GM21526 (cell line): ENCODE data around the gene ABCC5.
A peak's percentile ranks its signal among the peaks of the same experiment; 100 is the strongest.
"Not testable (repeated sequence)": the region's sequence is repeated elsewhere in the genome, so short reads cannot be mapped to it uniquely, and the experiment has no call there.

Source experiments
- ATAC-seq: cut with Tn5 transposase; IDR thresholded peaks from one replicate; pipeline ENCODE4 v1.9.1; 2021; ENCODE audit warnings: moderate library complexity; ENCODE audit not compliant: unreplicated experiment, low FRiP score

ABCC5 gene

DNA sequence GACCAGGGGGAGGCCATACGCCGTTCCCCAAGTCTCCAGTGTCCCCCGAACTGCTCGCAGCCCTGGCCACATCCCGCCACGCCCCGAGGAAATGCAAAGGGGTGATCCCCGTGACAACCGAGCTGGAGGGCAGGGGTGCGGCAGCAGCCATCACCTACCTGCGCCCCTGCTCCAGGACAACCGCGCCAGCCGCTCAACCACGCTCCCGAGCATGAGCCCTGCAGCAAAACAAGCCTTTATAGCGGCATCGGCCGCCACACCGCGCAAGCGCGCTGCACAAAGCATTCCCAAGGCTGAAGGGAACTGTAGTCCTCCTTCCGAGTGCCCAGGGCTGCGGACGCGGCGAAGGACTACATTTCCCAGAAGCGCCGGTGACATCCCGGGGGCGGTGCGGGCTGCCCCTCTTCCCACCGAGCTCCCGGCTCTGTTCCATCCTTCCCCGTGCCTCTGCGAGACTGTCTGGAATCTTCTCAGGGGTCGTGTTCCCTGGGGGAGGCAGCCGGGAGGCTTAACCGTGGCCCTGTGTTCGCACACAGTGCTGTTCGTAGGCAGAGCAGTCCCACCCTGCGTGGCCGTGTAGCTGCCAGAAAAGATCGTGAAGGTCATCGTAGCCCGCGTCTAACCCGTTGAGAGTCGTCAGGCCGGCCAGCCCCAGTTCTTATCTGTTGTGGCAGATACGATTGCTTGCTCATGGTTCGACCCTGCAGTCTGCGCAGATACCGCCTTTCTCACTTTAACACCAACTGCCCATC lies at the start of gene ABCC5:
Gene ABCC5, minus strand, starts transcription at position 213 of the 752 bp plus-strand sequence. CDS start 3,492 bp downstream, outside the sequence.
- ATAC-seq: peak; percentile 97

- no peak for ATAC-seq
Measured at GRCh38 chr3:184066211-184066610, 48.5 kb upstream of the ABCC5 start.

DNA sequence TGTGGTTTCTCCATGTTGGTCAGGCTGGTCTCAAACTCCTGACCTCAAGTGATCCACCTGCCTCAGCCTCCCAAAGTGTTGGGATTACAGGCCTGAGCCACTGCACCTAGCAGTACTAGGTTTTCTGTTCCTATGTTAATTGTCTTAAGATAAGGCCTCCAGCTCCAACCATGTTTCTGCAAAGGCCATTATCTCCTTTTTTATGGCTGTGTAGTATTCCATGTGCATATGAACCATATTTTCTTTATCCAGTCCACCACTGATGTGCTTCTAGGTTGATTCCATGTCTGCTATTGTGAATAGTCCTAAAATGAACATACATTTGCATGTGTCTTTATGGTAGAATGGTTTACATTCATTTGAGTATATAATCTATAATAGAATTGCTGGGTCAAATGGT lies 45.0 kb upstream of the ABCC5 start:
- no peak for ATAC-seq

- ATAC-seq: no peak
Measured at GRCh38 chr3:184059424-184059823, 41.7 kb upstream of the ABCC5 start.

- ATAC-seq: no peak
Measured at GRCh38 chr3:184058029-184058428, 40.3 kb upstream of the ABCC5 start.

GRCh38 chr3:184052767-184053166 lies 35.1 kb upstream of the ABCC5 start, which contains the start of gene HTR3C:
Gene HTR3C (plus strand): TSS chr3:184053047. CDS start chr3:184053081, 34 bp downstream.
- no peak for ATAC-seq

- ATAC-seq: no peak
Measured at GRCh38 chr3:184050217-184050847, 32.6 kb upstream of the ABCC5 start.

DNA sequence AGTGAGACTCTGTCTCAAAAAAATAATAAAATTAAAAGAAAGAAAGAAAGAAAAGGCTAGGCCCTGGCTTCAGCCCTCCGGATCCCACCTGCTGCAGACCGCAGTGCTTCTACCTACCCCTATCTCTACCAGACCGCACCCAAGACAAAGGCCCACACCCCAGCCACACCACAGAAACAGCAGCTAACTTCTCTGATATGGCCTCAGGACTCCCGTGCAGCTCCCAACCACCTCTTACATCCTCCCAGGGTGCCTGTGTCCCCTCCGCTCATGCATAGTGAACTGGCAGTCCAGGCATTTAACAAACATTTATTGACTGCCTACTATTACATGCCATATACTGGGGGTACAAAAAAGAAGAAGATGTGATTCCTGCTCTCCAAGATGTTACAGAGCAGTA lies 28.3 kb upstream of the ABCC5 start:
- ATAC-seq: no peak

DNA sequence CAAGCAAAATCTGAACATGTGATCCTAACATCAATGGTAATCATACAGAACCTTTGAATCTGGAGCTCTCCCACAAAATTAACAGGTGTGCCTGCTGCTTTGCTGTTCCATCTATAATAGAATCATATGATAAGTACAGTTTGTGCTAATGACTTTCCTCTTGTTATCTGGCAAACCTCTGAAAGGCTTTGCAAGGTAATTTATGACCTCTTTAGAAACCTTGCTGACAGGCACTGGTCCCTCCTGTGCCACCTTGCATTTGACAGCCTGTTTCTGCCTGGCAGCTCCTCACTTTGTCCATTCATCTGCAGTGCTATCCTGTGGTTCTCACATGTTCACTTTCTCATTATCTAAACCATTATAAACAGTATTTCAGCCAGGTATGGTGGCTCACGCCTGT lies 24.9 kb upstream of the ABCC5 start:
- ATAC-seq: no peak

- ATAC-seq: no peak
Measured at GRCh38 chr3:184040010-184040409, 22.3 kb upstream of the ABCC5 start.

DNA sequence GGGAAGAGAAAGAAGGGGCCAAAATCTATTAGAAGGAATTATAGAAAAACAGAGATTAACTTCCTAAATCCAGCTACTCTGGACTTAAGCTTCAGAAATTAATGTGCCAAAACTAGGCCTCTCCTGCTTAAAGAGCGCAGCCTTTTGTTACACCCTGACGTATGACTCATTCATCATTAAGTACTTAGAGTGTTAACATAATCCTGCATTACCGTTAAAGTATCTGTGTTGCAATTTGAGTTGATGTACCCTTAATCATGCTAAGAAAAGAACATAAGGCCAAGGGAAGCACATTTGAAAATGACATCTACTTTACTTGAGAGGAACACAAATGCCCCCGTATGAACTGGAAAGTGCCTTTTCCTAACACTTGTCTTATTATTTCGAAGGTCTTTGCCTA lies 21.7 kb upstream of the ABCC5 start:
- ATAC-seq: no peak

DNA sequence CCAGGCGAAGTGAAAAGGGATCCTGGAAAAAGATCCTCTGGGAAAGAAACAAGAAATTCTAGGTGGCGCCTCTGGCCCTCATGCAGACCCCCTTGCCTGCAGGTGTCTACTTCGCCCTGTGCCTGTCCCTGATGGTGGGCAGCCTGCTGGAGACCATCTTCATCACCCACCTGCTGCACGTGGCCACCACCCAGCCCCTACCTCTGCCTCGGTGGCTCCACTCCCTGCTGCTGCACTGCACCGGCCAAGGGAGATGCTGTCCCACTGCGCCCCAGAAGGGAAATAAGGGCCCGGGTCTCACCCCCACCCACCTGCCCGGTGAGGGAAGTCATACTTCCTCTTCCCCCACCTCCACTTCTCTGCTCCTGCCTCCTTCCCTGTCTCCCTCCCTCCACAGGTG lies 20.6 kb upstream of the ABCC5 start:
- not testable (repeated sequence) for ATAC-seq

GRCh38 chr3:184037816-184038215 lies 20.1 kb upstream of the ABCC5 start:
- no peak for ATAC-seq

GRCh38 chr3:184031187-184031792 lies 13.6 kb upstream of the ABCC5 start, which contains the start of gene HTR3D:
Gene HTR3D (plus strand): TSS chr3:184031742. CDS start chr3:184031742, 0 bp downstream.
- no peak for ATAC-seq

DNA sequence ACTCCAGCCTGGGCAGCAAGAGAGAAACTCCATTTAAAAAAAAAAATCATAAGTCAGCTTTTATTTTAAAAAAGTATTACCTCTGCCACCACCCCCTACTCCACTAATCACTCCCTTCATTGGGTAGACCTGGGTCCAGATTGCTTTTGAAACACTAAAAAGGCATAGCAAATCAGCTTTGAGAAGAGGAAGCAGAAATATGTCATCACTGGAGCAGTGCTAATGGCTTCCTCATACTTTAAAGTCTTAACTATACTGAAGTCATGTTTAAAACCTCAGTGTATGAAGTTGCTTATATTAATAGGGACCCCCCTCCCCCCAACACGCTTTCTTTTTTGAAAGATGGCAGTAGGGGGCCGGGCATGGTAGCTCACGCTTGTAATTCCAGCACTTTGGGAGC lies 12.9 kb upstream of the ABCC5 start:
- ATAC-seq: no peak

DNA sequence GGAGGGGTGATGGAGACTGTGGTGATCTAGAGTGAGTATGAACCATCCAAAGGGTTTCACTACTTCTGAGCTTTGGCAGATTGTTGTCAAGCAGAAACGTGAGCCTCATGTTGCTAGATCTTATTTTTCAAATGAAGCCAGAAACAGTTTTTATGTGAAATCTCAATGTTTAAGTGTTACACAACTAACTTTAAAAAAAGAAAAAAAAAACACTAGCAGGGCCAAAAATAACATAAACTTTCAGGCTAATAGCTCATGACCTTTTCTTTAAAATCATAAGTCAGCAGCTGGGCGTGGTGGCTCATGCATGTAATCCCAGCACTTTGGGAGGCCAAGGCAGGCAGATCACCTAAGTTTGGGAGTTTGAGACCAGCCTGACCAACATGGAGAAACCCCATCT lies 11.8 kb upstream of the ABCC5 start:
- no peak for ATAC-seq

- not testable (repeated sequence) for ATAC-seq
Measured at GRCh38 chr3:184028275-184028890, 10.7 kb upstream of the ABCC5 start.

DNA sequence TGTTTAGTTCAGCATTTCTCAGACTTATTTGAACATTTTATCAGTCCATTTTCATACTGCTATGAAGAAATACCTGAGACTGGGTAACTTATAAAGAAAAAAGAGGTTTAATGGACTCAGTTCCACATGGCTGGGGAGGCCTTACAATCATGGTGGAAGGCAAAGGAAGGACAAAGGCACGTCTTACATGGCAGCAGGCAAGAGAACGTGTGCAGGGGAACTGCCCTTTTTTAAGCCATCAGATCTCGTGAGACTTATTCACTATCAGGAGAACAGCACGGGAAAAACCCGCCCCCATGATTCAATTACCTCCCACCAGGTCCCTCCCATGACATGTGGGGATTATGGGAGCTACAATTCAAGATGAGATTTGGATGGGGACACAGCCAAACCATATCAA lies 7.6 kb upstream of the ABCC5 start:
- ATAC-seq: not testable (repeated sequence)

DNA sequence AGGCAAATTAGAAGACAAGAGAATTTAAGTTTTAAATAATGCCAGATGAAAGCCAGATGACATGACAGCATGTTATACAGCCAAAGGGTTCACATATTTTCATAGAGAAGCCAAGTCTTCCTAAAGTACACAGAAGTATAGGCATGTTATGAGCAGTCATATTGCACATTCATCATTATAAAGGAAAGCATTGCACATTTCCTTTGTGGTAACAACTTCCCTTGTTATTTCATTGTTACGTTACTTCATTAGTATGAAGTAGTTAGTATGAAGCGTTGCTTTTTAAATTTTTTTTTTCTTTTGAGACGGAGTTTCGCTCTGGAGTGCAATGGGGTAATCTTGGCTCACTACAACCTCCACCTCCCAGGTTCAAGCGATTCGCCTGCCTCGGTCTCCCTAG lies 4.6 kb upstream of the ABCC5 start:
- ATAC-seq: no peak

GRCh38 chr3:184018424-184018973 lies 815 bp upstream of the ABCC5 start:
- no peak for ATAC-seq
